ENCODE data around the gene DIDO1. TPM values are rescaled to one million over a fixed set of nuclear protein-coding genes. Genes with fewer than 3 reads are reported as not detected.

Gene DIDO1
- total RNA-seq, 4 donors from 2014 or later = 40.6 to 64.4 (median 54.1) TPM

GRCh38 chr20:62885896-62886708 lies 40.2 kb downstream of the DIDO1 start:
- DNase-seq (ENCODE audit: low spot score) (no peak), ATAC-seq (ENCODE audit: low FRiP score) (no peak)
- TF ChIP-seq CTCF (IDR thresholded peaks at IDR 0.05) = no peak

GRCh38 chr20:62885046-62885895 lies 41.0 kb downstream of the DIDO1 start:
- DNase-seq (ENCODE audit: low spot score) (no peak), ATAC-seq (ENCODE audit: low FRiP score) (no peak)

GRCh38 chr20:62884556-62884955 lies 41.7 kb downstream of the DIDO1 start:
- TF ChIP-seq CTCF (IDR thresholded peaks at IDR 0.05) = no peak
- no peak for ATAC-seq (ENCODE audit: low FRiP score)
- DNase-seq (ENCODE audit: low spot score) = no peak

More at GRCh38 chr20:62885046-62885895, 41.0 kb downstream of the DIDO1 start:
- TF ChIP-seq CTCF (IDR thresholded peaks at IDR 0.05) = no peak

GRCh38 chr20:62882426-62882825 lies 43.9 kb downstream of the DIDO1 start:
- ATAC-seq (ENCODE audit: low FRiP score) (no peak), DNase-seq (ENCODE audit: low spot score) (no peak)
- TF ChIP-seq CTCF (IDR thresholded peaks at IDR 0.05) = no peak

GRCh38 chr20:62881662-62882395 lies 44.5 kb downstream of the DIDO1 start:
- ATAC-seq (ENCODE audit: low FRiP score) = no peak
- TF ChIP-seq CTCF (IDR thresholded peaks at IDR 0.05) = no peak
- no peak for DNase-seq (ENCODE audit: low spot score)

GRCh38 chr20:62880935-62881661 lies 45.2 kb downstream of the DIDO1 start:
- DNase-seq (ENCODE audit: low spot score) = no peak
- ATAC-seq (ENCODE audit: low FRiP score) = no peak

More at GRCh38 chr20:62880935-62881661, 45.2 kb downstream of the DIDO1 start:
- no peak for TF ChIP-seq CTCF (IDR thresholded peaks at IDR 0.05)
